ENCODE data around the gene ZFP62. TPM values are rescaled to one million over a fixed set of nuclear protein-coding genes. Genes with fewer than 3 reads are reported as not detected.

The ZFP62 gene
- total and polyA plus RNA-seq, 2 of the 8 experiments (the other 6 are each of a cell fraction or from before 2014, with no cell fraction given): 9.3 to 38.5 TPM

DNA sequence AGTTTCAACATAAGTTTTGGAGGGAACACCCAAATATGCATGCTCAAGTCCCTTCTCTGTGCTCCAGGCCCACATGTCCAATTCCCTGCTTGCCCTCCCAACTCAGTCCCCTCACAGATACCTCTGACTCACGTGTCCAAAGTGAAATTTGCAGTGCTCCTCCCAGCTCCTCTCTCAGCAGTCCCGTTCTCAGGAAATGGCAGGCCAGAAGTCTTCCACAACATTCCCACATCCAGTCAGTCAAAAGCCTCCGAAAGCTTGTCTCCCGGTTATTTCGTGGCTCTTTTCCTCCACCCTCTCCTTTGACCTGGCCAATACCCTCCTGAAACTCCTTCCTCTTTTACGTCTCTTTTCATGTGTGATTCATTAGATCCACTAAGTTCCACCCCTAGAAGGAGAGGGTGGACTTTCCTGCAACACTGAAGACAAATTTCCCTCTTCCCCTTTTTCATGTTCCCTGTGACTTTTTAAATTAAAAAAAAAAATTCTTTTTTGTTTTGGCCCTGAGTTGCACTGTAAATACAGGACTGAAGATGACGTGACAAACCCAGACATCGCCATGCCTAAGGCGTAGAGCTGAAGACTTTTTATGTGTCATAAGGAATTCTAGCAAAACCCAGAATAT is 45.7 kb downstream of the ZFP62 start:
- TF ChIP-seq KDM5A (IDR thresholded peaks at IDR 0.05; ENCODE audit: low read length) (no peak), RNF2 (IDR thresholded peaks at IDR 0.05; ENCODE audit: borderline replicate concordance, low read depth, low read length, missing control alignments, poor library complexity, severe bottlenecking) (no peak), TAF1 (IDR thresholded peaks at IDR 0.05; ENCODE audit: low read depth, low read length) (no peak), GTF2F1 (IDR thresholded peaks at IDR 0.05; ENCODE audit: borderline replicate concordance, low read depth, low read length) (no peak), KDM1A (IDR thresholded peaks at IDR 0.05; ENCODE audit: borderline replicate concordance, low read length) (no peak), CHD2 (IDR thresholded peaks at IDR 0.05; ENCODE audit: low read length) (no peak), SP1 (IDR thresholded peaks at IDR 0.05; ENCODE audit: low read depth, low read length) (no peak), HDAC6 (IDR thresholded peaks at IDR 0.05; ENCODE audit: low read depth, low read length) (no peak), POLR2AphosphoS5 (IDR thresholded peaks at IDR 0.05; ENCODE audit: low read depth, low read length) (no peak), SP4 (IDR thresholded peaks at IDR 0.05; ENCODE audit: low read length) (no peak), SAP30 (IDR thresholded peaks at IDR 0.05; ENCODE audit: insufficient read depth, insufficient replicate concordance, low read length) (no peak), SIRT6 (IDR thresholded peaks at IDR 0.05; ENCODE audit: low read length) (no peak), EGR1 (IDR thresholded peaks at IDR 0.05; ENCODE audit: borderline replicate concordance, low read depth, low read length) (no peak), BCL11A (IDR thresholded peaks at IDR 0.05; ENCODE audit: low read depth in 2 of 2, low read length in 2 of 2) (no peak)
- CTCF ChIA-PET (ENCODE audit: partially characterized antibody): interaction anchor here (1.0 to 1.7 kb wide), 5 partner anchors 10 to 47 kb away, joined by 3 to 6 read pairs (median 4); no protein-coding TSS in a partner anchor
- DNase-seq (ENCODE audit: low read depth in 1 of 2, low spot score in 2 of 2) (no peak), FAIRE-seq (no peak)
- H2AFZ ChIP-seq (ENCODE audit: low read length): no peak overlapping the region
- no peak overlapping the region for H2AK5ac ChIP-seq (ENCODE audit: low read depth, low read length)
- H3K27me3 ChIP-seq (replicated peaks in 1 of 4; ENCODE audit: control insufficient read depth in 3 of 4, extremely low read depth in 1 of 4, insufficient read depth in 3 of 4, low read length in 3 of 4): no peaks in the 10 kb centered on the region; a peak in 1 of 7 replicates
- H3K14ac ChIP-seq (ENCODE audit: insufficient read length): no peak overlapping the region
- no peak overlapping the region for H3K4me2 ChIP-seq (ENCODE audit: insufficient read depth in 1 of 2, low read depth in 2 of 2, low read length in 2 of 2)
- H3K27ac ChIP-seq (ENCODE audit: low read depth, low read length): no peak overlapping the region
- H3K9me3 ChIP-seq (ENCODE audit: insufficient read depth in 2 of 2, low read depth in 1 of 2, low read length in 1 of 2): no peaks in the 10 kb centered on the region
- no peak overlapping the region for H4K5ac ChIP-seq (ENCODE audit: insufficient read length, low read depth, low read length)
- no peak overlapping the region for H2BK12ac ChIP-seq (ENCODE audit: low read depth, low read length)
- H3K9ac ChIP-seq (replicated peaks in 1 of 4; ENCODE audit: extremely low read depth in 1 of 4, low read depth in 3 of 4, low read length in 3 of 4): no peak overlapping the region
- no peak overlapping the region for H2BK5ac ChIP-seq (ENCODE audit: low read depth, low read length)
- H3K79me2 ChIP-seq (ENCODE audit: control insufficient read depth in 1 of 2, insufficient read depth in 2 of 2, low read length in 2 of 2): no peaks in the 10 kb centered on the region
- no peak overlapping the region for H3K4ac ChIP-seq (replicated peaks; ENCODE audit: insufficient read length, low read depth, low read length)
- H3K79me1 ChIP-seq (ENCODE audit: low read depth, low read length): no peaks in the 10 kb centered on the region
- H4K91ac ChIP-seq (replicated peaks; ENCODE audit: insufficient read length, low read length): no peak overlapping the region
- 0 out of 2 replicates have a peak overlapping the region, but pooled peaks have one; percentile 81 for H2BK15ac ChIP-seq (ENCODE audit: low read length)
- H3K23me2 ChIP-seq (ENCODE audit: low read depth, low read length): peaks cover 5% of the 10 kb centered on the region; the same call in 1 of the 2 replicates
- H4K20me1 ChIP-seq (replicated peaks in 1 of 2; ENCODE audit: control insufficient read depth in 1 of 2, insufficient read depth in 2 of 2, low read length in 2 of 2): no peaks in the 10 kb centered on the region
- H3K4me3 ChIP-seq (ENCODE audit: extremely low read depth in 1 of 4, insufficient read depth in 2 of 4, low read depth in 3 of 4, low read length in 4 of 4): no peak overlapping the region
- H3K36me3 ChIP-seq (ENCODE audit: control insufficient read depth in 2 of 4, insufficient read depth in 4 of 4, low read length in 3 of 4): no peaks in the 10 kb centered on the region
- WGBS, 2 experiments (ENCODE audit: extremely low coverage in 1 of 2, insufficient coverage in 1 of 2, insufficient read length in 1 of 2, insufficient replicate concordance in 2 of 2, low coverage in 1 of 2, low lambda C conversion rate in 2 of 2, missing lambda C conversion rate in 1 of 2): 87% methylated on average over 9 of the region's 9 CpGs; no CpG with 5 or more reads in 1 of the 2 experiments
- H3K23ac ChIP-seq (ENCODE audit: insufficient read length): no peak overlapping the region
- no peak overlapping the region for H3K18ac ChIP-seq (ENCODE audit: extremely low read depth, low read length)
- H2BK120ac ChIP-seq (replicated peaks; ENCODE audit: low read depth, low read length): no peak overlapping the region
- H3K56ac ChIP-seq (replicated peaks; ENCODE audit: insufficient read length, low read depth, low read length): no peak overlapping the region
- peaks cover 4 to 11% (median 5%) of the 10 kb centered on the region in 4 experiments for H3K4me1 ChIP-seq (replicated peaks in 1 of 4; ENCODE audit: control insufficient read depth in 3 of 4, insufficient read depth in 4 of 4, low read length in 3 of 4)
- POLR2A ChIA-PET (ENCODE audit: partially characterized antibody): no interaction called here
- no peak overlapping the region for H4K8ac ChIP-seq (ENCODE audit: extremely low read depth, insufficient read depth, low read length)
- no peak overlapping the region for H2BK20ac ChIP-seq (ENCODE audit: low read length)

Measured in H1 (cell line).